Measurements from ENCODE around the gene GFOD1. TPM values are rescaled to one million over a fixed set of nuclear protein-coding genes. Genes with fewer than 3 reads are reported as not detected.

The GFOD1 gene
- total RNA-seq, 2 donors from 2014 or later: 59.3 to 78.3 TPM

- DNase-seq: no peak
- ATAC-seq: no peak
- intact Hi-C loops (cut with DNase I): no loop called here
These were observed 106.6 kb downstream of the GFOD1 start for GRCh38 chr6:13380761-13381160.

GRCh38 chr6:13378669-13379590 lies 108.5 kb downstream of the GFOD1 start:
- DNase-seq (no peak), ATAC-seq (no peak)
- intact Hi-C loops (cut with DNase I): no loop called here

GRCh38 chr6:13377054-13377758 lies 110.2 kb downstream of the GFOD1 start:
- intact Hi-C loops (cut with DNase I): no loop called here
- ATAC-seq (no peak), DNase-seq (no peak)

- no peak for ATAC-seq
- no peak for DNase-seq
- intact Hi-C loops (cut with DNase I): no loop called here
These were observed 112.0 kb downstream of the GFOD1 start for GRCh38 chr6:13375360-13375878.

- no peak for DNase-seq
- no peak for ATAC-seq
- intact Hi-C loops (cut with DNase I): no loop called here
These were observed 113.5 kb downstream of the GFOD1 start for GRCh38 chr6:13373919-13374318.

- ATAC-seq (peak in 1 of 2 donors; percentile 41), DNase-seq (no peak)
- intact Hi-C loops (cut with DNase I): no loop called here
These were observed 113.9 kb downstream of the GFOD1 start for GRCh38 chr6:13373488-13373886.

GRCh38 chr6:13372688-13373487 lies 114.5 kb downstream of the GFOD1 start:
- ATAC-seq: no peak
- intact Hi-C loops (cut with DNase I): no loop called here
- DNase-seq: no peak

GRCh38 chr6:13372076-13372475 lies 115.3 kb downstream of the GFOD1 start:
- no peak for DNase-seq
- intact Hi-C loops (cut with DNase I): no loop called here
- ATAC-seq: no peak

- ATAC-seq (peak; percentile 52 to 74), DNase-seq (no peak)
These were observed 115.9 kb downstream of the GFOD1 start for GRCh38 chr6:13371421-13372072.

GRCh38 chr6:13370623-13371022 lies 116.8 kb downstream of the GFOD1 start:
- DNase-seq: no peak
- intact Hi-C loops (cut with DNase I): no loop called here
- no peak for ATAC-seq

More at GRCh38 chr6:13371421-13372072, 115.9 kb downstream of the GFOD1 start:
- intact Hi-C loops (cut with DNase I): no loop called here

GRCh38 chr6:13369591-13369990 lies 117.8 kb downstream of the GFOD1 start:
- no peak for ATAC-seq
- intact Hi-C loops (cut with DNase I): no loop called here
- no peak for DNase-seq

- no peak for DNase-seq
- intact Hi-C loops (cut with DNase I): no loop called here
These were observed 118.7 kb downstream of the GFOD1 start for GRCh38 chr6:13368731-13369115.

GRCh38 chr6:13368079-13368730 lies 119.2 kb downstream of the GFOD1 start:
- DNase-seq: no peak
- ATAC-seq: peak; percentile 44 to 46
- intact Hi-C loops (cut with DNase I): no loop called here

More at GRCh38 chr6:13368731-13369115, 118.7 kb downstream of the GFOD1 start:
- no peak for ATAC-seq

GRCh38 chr6:13367396-13367795 lies 120.0 kb downstream of the GFOD1 start:
- DNase-seq (no peak), ATAC-seq (no peak)
- intact Hi-C loops (cut with DNase I): no loop called here

GRCh38 chr6:13365320-13365719 lies 122.1 kb downstream of the GFOD1 start:
- ATAC-seq (no peak), DNase-seq (no peak)
- intact Hi-C loops (cut with DNase I): no loop called here

GRCh38 chr6:13364842-13365241 lies 122.6 kb downstream of the GFOD1 start:
- ATAC-seq: no peak
- DNase-seq: no peak
- intact Hi-C loops (cut with DNase I): no loop called here

- DNase-seq: no peak
- ATAC-seq: peak; percentile 5 to 38
- intact Hi-C loops (cut with DNase I): no loop called here
These were observed 125.0 kb downstream of the GFOD1 start for GRCh38 chr6:13362412-13362811.

Data from left cardiac atrium (tissue), 4 donors.